GM21737 (cell line): ENCODE data around the gene SDCCAG8.

Experiments used
- ATAC-seq: cut with Tn5 transposase; IDR thresholded peaks from one replicate; pipeline ENCODE4 v1.9.1; 2021; ENCODE audit warnings: mild to moderate bottlenecking, moderate library complexity; ENCODE audit not compliant: unreplicated experiment

The SDCCAG8 gene

DNA sequence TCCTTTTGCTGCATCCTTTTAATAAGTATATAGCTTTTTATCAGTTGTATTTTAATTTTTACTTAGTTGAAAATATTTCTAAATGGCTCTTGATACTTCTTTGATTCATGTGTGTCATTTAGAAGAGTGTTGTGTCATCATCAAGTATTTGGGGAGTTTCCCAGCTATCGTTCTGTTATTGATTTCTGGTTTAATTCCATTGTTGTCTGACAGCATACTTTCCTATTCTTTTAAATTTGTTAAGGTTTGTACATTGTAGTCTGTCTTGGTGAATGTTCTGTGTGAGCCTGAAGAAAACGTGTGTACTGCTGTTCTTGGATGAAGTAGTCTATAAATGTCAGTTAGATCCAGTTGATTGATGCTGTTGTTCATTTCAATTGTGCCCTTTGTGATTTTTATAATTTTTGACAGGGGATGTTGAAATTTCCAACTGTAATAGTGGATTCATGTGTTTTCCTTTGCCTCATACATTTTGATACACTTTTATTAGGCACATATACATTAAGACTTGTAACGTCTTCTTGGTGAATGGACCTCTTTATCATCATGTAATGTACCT, 24.8 kb downstream of the SDCCAG8 start:
- ATAC-seq, result no peak

DNA sequence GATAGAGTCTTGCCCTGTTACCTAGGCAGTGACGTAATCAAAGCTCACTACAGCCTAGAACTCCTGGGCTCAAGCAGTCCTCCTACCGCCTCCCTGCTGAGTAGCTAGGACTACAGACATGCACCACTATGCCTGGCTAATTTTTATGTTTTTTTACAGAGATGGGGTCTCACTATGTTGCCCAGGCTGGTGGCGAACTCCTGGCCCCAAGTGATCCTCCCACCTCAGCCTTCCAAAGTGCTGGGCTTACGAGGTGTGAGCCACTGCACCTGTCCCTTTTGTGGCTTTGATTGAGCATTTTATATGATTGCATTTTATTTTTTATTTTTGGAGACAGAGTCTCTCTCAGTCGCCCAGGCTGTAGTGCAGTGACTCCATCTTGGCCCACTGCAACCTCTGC, 25.8 kb downstream of the SDCCAG8 start:
- no peak for ATAC-seq

DNA sequence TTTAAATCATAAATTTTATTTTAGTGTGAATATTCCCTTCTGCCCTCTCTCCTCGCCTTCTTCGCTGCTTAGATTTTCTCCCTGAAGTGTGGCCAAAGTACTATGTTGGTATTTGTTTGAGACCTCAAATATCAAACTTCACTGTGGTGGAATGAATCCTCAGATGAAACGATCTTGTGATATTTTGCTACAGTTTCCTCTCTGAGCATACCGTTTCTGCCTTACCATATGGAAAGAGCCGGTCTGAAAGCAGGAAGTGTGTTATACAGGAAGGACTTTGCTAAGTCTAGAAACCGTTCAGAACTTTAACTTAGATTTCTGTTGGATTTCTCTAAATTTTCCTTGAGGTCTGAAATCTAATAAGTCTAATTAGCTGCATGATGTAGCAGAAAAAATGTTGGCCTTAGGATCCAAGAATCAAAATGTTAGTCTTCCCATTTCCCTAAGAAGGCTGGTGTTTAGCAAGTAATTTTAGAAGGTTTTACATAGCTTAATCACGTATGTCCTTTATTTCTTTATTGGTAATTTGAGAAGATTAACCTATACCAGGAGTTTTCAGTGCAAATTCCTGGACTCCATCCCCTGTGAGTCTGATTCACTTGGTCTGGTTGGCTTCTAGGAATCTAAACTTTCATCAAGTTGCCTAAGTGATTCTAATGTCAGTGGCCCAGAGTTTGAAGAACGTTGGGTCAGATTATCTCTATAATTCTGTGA, 30.7 kb downstream of the SDCCAG8 start:
- ATAC-seq, result no peak

DNA sequence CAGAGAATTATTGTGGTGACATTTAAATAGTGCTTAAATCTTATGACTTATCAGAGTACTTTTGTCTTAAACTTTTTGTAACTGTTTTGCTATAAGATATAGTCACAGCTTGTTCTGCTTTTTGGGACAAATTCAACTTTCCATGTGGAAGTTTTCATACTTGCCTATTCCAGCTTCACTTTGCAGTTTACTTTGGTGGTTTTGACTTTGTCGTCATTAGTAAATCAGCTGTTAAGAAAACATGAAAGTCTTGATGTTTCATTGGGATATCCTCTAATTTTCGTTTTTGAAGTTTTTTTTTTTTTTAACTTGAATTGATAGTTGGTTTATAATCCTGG, 31.3 kb downstream of the SDCCAG8 start:
- ATAC-seq, result no peak

DNA sequence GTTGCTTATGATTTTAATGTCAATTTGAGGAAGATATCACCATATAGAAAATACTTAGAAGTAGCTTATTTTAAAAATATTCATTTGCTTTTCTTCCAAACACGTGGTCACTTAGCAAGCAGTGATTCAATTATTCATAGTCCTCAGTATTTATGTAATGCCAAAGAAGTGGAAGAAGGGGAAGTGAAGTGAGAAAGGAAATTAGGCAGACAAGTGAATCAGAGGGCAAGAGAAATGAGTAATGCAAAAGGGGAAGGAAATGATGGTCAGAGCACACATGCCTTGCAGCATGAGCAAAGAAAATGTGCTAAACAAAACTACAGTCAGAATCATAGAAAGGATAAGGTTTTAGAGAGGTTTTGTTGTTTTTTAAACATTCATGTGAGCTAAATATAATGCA, 31.8 kb downstream of the SDCCAG8 start:
- peak; percentile 94 for ATAC-seq

DNA sequence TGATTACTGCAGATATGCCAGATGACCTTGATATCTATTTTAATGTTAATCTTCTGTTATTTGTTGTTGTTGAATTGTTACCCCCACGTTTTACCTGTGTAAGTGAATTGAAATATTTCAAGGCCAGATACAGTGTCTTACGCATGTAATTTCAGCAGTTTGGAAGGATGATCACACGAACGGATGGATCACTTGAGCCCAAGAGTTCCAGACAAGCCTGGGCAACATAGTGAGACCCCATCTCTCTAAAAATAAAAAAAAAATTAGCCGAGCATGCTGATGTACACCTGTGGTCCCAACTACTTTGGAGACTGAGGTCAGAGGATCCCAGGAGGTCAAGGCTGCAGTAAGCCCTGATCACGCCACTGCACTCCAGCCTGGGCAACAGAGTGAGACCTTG, 32.2 kb downstream of the SDCCAG8 start:
- no peak for ATAC-seq

DNA sequence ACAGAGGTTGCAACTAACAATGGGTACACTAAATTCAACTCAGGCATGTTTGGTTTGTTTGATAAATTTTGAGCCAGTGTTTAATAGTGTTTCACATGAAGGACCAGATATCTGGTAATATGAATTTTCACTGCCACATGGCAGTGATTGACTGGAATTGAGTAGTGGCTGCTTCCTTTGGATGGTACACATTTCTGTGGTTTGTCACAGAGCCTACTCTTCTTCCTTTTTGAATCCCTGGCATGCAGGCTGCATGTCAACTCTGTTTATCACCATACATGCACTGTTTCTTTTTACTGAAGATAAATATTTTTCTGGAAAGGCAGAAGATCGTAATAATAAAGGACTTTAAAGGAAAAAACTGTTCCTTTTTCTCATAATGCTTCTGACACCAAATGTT, 35.5 kb downstream of the SDCCAG8 start:
- no peak for ATAC-seq

DNA sequence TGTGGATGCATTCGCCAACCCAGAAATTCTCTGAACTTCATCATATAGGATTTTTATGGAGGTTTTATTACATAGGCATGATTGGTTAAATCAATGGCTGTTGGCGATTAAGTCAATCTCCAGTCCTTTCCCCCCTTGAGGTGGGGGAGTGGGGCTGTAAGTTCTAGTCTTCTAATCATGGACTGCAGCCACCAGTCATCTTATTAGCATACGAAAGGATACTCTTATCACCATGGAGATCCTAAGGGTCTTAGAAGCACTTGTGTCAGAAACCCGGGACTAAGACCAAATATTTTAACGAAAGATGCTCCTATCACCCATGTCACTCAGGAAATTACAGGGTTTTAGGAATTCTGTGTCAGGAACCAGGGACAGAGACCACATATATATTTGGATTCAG, 36.3 kb downstream of the SDCCAG8 start:
- ATAC-seq, result no peak

DNA sequence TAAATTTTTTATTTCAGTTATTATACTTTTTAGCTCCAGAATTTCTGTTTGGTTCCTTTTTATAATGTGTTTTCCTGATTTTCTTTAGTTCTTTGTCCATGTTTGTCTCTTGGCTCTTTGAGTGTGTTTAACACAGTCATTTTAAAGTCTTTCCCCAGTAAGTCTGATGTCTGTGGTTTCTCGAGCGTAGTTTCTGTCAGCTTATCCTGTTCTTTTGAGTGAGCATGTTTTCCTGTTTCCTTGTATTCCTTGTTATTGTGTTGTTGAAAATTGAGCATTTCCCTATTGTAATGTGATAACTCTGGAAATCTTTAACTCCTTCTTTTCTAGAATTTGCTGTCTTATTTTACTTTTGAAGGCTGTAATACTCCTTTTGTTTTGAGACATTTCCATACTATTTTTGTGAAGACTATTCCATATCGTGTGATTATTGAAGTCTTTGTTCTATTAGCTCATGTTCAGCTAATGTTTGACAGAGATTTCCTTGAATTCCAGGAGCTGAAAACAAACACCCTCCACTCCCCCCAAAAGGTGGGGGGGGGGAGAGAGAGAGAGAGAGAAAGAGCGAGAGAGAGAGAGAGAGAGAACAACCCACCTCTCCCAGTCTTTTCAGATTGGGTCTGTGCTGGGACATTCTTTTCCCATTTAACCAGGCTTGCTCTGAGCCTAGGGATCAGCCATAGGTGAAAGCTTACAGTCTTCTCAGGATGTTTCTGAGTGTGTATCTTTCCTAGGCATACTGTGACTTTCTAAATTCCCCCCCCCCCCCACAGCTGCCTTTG, 38.3 kb downstream of the SDCCAG8 start:
- ATAC-seq, result no peak

DNA sequence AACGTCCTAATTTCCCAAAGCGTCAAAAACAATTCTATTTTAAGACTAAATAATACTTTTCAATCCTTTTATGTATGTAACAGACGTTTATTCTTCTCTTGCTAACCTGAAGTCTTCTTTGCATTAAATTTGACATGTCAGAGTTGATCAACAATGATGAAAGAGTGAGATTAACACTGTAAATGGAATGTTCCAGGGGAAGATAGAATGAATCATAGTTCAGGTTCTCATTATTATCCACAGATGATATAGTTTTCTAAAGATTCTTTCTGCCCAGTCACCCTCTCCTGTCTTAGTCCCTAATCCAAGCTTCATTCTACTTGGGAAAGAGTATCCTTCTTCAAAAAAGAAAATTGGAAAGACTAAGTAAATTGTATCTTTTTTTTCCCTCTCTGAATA, 38.9 kb downstream of the SDCCAG8 start:
- no peak for ATAC-seq

DNA sequence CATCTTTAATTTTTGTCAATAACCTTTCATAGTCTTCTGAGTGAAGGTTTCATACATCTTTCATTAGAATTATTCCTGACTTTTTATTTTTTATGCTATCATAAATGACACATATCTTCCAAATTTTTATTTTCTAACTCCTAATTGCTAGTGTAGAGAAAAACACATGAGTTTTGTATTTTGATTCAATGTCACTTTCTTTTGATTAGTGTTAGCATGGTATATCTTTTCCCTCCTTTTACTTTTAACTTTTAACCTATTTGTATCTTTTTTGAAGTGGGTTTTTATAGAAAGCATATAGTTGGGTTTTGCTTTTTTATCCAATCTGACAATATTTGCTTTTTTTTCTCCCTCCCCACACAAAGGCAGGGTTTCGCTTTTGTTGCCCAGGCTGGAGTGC, 43.2 kb downstream of the SDCCAG8 start:
- ATAC-seq, result no peak

DNA sequence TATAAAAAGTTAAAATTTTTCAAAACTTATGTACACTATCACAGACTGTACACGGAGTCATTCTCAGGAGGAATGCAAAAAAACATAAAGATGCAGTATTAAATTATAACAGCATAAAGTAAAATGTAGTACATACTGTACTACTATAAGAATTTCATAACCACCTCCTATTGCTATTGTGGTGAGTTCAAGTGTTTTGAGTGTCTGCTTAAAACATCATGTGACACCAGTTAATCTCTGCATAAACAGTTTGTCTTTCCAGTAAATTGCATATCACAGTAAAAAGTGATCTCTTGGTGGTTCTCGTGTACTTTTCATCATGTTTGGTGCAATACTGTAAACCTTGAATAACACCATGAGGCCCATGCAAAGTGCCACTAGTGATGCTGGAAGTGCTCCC, 45.2 kb downstream of the SDCCAG8 start:
- no peak for ATAC-seq

DNA sequence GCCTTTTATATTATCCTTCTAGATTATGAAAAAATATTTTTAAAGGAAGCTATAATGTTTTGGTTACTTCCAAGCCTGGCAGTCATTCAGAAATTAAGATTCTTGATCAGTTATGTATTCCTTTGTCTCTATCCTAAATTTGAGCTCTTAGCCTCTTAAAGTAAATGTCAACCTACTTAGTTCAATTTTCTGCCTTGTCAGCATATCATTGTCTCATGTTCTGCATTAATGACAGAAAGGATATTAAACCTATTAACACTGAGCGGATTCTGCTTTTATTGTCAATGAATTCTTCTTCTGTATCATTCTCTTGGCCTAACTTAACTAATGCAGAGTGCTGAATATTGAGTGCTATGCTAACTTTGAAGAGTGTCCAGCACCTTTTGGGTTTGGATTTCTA, 56.0 kb downstream of the SDCCAG8 start:
- no peak for ATAC-seq

DNA sequence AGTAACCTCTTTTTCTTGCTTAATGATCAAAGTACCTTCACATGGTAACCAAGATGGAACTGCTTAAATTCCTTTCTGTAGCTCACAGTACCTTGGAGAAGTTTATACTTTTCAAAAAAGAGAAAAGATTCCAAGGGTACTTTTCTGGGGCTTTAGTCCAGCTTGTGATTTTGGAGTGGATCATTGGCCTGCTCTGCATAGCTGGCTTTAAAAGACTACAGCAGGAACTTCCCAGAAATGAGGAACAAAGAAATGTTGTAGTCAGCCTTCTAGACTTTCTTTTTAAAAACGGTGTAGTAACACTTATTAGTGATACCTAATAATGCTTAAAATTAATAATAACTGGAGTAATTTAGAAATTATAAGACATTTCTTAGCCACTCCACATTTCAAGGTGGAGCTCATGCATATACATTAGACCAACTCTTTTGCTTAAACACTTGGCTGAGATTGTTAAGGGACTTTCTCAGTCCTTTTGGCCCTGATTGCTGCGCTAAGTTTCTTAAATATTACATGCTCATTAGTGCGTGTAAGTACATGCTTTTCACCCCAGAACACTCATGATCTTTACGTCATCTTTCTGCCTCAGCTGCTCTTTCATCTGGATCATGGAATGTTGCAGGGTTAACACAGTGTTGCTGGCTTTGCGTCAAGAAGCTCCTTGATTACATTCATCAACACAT, 57.3 kb downstream of the SDCCAG8 start:
- ATAC-seq, result peak; percentile 33

DNA sequence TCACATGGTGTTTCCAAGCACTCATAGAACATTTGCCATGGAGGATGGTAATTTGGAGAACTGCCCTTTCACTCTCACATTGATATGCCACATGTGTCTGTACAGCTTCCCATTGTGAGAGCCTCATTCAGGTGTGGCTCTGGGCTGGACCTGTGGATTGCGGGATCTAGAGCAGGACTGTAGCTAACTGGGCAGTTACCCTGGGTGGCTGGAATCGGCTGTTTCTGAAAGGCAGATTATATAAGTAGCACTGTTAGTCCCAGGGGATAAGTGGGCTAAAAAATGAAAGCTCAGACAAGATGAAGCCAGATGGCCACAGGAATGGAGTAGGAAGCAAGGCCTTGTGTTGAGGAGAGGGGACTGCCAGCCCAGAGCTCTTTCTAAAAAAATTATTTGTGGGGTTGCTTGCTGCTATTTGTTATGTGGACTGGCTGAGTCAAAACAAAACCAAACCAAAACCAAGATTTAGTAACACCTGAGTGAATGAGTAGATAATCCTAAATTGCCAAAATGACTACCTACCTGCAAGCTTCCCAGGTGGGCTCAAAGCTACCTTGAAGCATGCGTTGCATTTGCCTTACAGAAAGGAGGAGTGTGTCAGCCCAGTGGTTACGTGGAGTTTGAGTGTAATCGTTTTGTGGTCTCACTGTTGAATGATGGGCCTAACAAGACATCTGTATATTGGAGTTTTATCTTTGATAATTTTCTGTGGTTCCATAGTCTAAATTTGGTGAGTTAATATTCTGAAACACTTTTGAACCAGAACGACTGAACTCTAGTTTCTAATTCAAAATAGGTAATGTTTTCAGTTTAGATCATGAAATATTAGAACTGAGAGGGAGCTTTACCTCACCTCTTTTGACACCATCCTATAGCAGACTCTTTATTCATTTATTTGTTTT, 58.0 kb downstream of the SDCCAG8 start:
- peak; percentile 80 for ATAC-seq

DNA sequence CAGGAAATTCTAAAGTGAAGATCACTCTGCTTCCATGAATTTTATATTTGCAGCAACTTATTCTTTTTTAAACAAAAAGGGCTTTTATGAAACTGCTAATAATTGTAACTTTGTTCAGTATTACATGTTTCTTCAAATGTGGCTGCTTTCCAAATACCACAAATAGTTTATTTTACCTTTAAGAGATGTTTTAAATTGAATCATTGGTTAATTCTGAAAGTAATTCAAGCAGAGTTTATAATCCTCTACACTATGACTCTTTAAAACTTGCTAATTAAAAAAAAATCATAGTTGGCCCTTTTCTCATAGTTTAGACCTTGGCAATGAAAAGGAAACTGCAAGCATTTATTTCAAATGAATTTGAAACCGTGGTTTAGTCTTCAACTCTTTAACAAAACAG, 59.6 kb downstream of the SDCCAG8 start:
- no peak for ATAC-seq

DNA sequence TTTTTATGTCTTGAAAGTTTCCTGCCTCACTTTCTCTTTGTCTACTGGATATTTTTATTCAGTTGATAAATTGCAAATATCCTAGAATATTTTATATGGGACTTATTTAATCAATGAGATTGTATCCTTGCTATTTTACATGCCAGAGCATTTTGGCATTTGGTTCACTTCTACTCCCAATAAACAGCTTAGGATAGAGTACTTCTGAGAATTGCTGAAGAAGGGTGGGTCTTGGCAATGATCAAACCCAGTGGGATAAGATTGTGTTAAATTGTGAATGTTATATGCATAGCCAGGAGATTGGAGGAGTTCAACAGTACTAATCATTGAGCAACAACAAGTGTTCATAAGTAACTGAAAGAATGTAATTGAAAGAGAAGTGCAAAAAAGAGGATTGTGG, 60.1 kb downstream of the SDCCAG8 start:
- no peak for ATAC-seq

DNA sequence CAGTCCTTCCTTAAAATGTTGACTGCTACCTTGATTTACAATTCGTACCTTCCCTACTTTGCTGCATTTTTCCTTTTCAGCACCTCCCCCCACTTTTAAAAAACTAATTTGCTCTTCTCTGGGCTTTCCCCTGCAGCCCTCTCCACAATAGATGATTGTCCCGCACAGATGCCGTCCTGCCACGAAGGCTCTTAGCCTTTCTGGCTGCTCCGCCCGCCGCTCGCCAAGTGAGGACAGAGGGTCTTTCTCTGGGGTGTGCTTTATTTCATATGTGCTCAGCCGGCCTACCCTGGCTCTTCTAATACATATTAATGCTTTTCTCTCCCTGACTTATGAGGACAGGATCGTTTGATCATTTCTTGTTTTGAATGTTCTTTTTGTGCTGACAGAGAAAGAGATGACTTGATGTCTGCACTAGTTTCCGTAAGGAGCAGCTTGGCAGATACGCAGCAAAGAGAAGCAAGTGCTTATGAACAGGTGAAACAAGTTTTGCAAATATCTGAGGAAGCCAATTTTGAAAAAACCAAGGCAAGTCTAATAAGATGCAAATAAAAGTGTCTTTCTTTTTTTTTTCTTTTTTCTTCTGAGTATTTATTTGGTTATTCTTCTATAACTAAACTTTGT, 60.6 kb downstream of the SDCCAG8 start:
- no peak for ATAC-seq

DNA sequence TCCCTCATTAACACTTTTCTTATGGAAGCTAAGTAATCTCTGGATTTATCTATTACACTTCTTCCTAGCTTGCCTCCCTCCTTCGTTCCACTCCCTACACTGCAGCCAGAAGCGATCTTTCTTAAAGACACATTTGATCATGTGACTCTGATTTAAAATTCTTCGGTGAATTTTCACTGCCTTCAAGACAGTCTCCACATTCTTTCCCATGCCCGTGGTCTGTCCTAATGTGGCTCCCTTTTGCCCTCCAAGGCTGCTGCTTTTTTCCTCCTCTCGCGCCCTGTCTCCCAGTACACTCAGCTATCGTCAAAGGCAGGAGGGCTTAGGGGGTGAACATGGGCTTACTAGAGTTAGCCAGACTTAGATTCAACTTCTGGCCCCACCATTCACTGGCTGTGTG, 64.4 kb downstream of the SDCCAG8 start:
- ATAC-seq, result no peak

DNA sequence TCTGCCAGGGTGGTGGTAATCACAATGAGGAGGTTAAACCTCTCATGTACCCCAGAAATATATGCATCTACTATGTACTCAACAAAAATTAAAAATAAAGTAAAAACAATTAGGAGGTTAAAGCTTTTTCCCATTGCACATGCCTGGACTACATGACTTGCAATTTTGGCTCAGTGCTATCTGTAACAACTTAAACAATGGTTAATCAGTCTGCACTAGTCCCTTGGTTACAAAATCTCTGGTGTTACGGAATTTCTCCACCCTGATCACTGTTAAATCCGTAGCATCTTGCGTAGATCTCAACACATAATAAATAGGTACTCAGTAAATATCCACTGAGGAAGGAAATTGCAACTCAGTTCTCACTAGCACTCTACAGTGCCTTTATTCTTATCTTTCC, 66.5 kb downstream of the SDCCAG8 start:
- no peak for ATAC-seq
